HepG2 (cell line): Measurements from ENCODE around the gene TAB2. TPM values are rescaled to one million over a fixed set of nuclear protein-coding genes. Genes with fewer than 3 reads are reported as not detected.

Experiments used
- IRX3 ChIP-seq: sonication (generic); formaldehyde crosslinking; IDR thresholded peaks from 2 replicates; pipeline ENCODE4 v1.8.1; 2023; ENCODE audit warnings: mild to moderate bottlenecking, low read depth, missing genetic modification reagents, borderline replicate concordance
- KIAA2018 ChIP-seq: sonication (generic); formaldehyde crosslinking; IDR thresholded peaks from 2 replicates; pipeline ENCODE4 v1.5.0; 2020; ENCODE audit warnings: mild to moderate bottlenecking, missing genetic modification reagents, borderline replicate concordance
- MEF2D ChIP-seq: sonication (generic); formaldehyde crosslinking; IDR thresholded peaks from 2 replicates; pipeline ENCODE4 v1.5.1; 2020; ENCODE audit warnings: mild to moderate bottlenecking, missing genetic modification reagents
- MXD4 ChIP-seq: IDR thresholded peaks from 2 replicates; pipeline ENCODE4 v1.6.1; 2016; ENCODE audit warnings: mild to moderate bottlenecking, missing biosample characterization, missing genetic modification reagents
- MXI1 ChIP-seq: IDR thresholded peaks from 3 replicates; pipeline ENCODE4 v1.6.1; 2012; ENCODE audit warnings: low read depth, low read length, inconsistent platforms, borderline replicate concordance
- PCBP1 ChIP-seq: fragments of 200-400 bp; formaldehyde crosslinking; IDR thresholded peaks from 2 replicates; pipeline ENCODE4 v1.6.1; 2017; ENCODE audit warnings: mild to moderate bottlenecking, low read depth, low read length, borderline replicate concordance
- SP1 ChIP-seq, 2 experiments: fragments of 450-650 bp in 1 of 2; sonication (generic) in 1 of 2; formaldehyde crosslinking in 1 of 2; IDR thresholded peaks; 2 replicates each; pipeline versions ENCODE4 v1.4.0 to v1.6.1; 2016 to 2020; ENCODE audit warnings: missing genetic modification reagents in 1 of 2
- ZNF251 ChIP-seq: sonication (generic); formaldehyde crosslinking; IDR thresholded peaks from 2 replicates; pipeline ENCODE4 v1.9.0; 2021; ENCODE audit warnings: mild to moderate bottlenecking, missing genetic modification reagents
- ZNF432 ChIP-seq: sonication (generic); formaldehyde crosslinking; IDR thresholded peaks from 2 replicates; pipeline ENCODE4 v1.5.0; 2020; ENCODE audit warnings: missing genetic modification reagents, mild to moderate bottlenecking, borderline replicate concordance
- ZNF460 ChIP-seq: sonication (generic); formaldehyde crosslinking; IDR thresholded peaks from 2 replicates; pipeline ENCODE4 v1.5.1; 2020; ENCODE audit warnings: missing genetic modification reagents, mild to moderate bottlenecking, borderline replicate concordance
- ZNF629 ChIP-seq: sonication (generic); formaldehyde crosslinking; conservative IDR thresholded peaks from 2 replicates; pipeline ENCODE4 v1.5.0; 2020; ENCODE audit warnings: missing genetic modification reagents
- ZNF737 ChIP-seq: sonication (generic); formaldehyde crosslinking; IDR thresholded peaks from 2 replicates; pipeline ENCODE4 v1.5.0; 2020; ENCODE audit warnings: missing genetic modification reagents, mild to moderate bottlenecking, borderline replicate concordance
- polyA plus RNA-seq, 8 experiments: library from polyadenylated mRNA; depleted of rRNA in 3 of 8; stranded (reverse) in 7 of 8; unstranded in 1 of 8; fragments of >200 nt; fragmentation: Illumina TruSeq in 4 of 8; extraction: Trizol in 4 of 8; gene quantifications; 2 replicates each; pipeline versions ENCODE4 v1.2.1 to v1.2.3, GENCODE V29; 2011 to 2016; ENCODE audit warnings: low read depth in 4 of 8, missing spikeins in 1 of 8, mixed read lengths in 1 of 8; ENCODE audit not compliant: insufficient read depth in 1 of 8
- total RNA-seq, 5 experiments: library from RNA; depleted of rRNA; stranded (reverse); fragments of >200 nt; fragmentation: Illumina TruSeq; extraction: Trizol; gene quantifications; 2 replicates each; pipeline ENCODE4 v1.2.3, GENCODE V29; 2016; ENCODE audit warnings: low read depth in 1 of 5
- TF ChIP-seq, protein P1 (sequence below), 2 experiments: sonication (generic) in 1 of 2; formaldehyde crosslinking in 1 of 2; IDR thresholded peaks; 2 replicates each; pipeline versions ENCODE4 v1.4.0 to v1.6.1; 2016 to 2020; ENCODE audit warnings: borderline replicate concordance in 1 of 2, low read depth in 1 of 2, mild to moderate bottlenecking in 1 of 2, missing genetic modification reagents in 1 of 2

The TAB2 gene
- total and polyA plus RNA-seq, 2 of the 13 experiments (the other 11 are each of a cell fraction or from before 2014, with no cell fraction given) = 23.7 to 50.2 TPM

DNA sequence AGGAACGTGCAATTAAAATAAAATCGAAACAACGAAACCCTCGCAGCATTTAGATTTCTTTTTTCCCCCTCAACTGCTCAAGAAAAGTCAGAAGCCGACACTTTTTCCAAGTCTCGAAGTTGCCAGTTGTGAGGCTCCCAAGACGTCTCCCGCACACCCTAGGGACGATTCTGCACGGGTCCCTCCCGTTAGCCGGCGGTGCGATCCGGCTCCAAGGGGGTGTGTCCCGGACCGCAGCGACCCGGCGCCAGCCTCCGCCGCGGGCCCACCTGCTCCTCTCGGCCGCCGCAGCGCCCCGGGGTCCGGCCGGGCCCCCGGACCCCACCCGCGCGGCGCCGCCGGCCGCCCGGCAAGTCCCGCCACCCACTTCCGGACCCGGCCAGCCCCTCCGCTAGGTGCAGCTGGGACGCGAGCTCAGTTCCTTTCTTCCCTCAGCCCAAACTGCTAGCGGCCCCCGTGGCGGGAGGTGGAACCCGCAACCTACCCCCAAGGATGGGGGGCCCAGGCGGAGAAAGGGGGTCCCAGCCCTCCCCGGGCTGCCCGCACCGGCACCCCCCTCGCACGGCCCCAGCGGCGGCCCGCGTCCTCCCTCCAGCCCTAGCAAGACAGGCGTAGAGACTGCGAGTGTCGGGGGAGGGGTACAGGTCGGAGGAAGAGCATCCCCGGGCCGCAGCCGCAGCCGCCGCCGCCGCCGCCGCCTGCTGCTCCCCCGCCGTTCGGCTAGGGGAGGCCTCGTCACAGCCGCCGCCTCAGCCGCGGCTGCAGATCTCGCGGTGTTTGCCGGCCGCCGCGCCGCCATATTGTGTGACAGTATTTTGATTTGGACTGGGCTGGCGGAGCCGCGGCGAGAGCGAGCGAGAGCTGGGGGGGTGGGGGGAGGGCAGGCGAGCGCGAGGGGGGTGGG lies 520 bp upstream of the TAB2 start (continued):
- TF ChIP-seq, protein P1, sequence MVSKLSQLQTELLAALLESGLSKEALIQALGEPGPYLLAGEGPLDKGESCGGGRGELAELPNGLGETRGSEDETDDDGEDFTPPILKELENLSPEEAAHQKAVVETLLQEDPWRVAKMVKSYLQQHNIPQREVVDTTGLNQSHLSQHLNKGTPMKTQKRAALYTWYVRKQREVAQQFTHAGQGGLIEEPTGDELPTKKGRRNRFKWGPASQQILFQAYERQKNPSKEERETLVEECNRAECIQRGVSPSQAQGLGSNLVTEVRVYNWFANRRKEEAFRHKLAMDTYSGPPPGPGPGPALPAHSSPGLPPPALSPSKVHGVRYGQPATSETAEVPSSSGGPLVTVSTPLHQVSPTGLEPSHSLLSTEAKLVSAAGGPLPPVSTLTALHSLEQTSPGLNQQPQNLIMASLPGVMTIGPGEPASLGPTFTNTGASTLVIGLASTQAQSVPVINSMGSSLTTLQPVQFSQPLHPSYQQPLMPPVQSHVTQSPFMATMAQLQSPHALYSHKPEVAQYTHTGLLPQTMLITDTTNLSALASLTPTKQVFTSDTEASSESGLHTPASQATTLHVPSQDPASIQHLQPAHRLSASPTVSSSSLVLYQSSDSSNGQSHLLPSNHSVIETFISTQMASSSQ (IDR thresholded peaks at IDR 0.05; ENCODE audit: low read depth) = no peak
- TF ChIP-seq, protein P1 (CRISPR knock-in tag; IDR thresholded peaks at IDR 0.05; ENCODE audit: borderline replicate concordance) = peak; percentile 52
- no peak for TF ChIP-seq SP1 (IDR thresholded peaks at IDR 0.05)
- TF ChIP-seq SP1 (CRISPR knock-in tag; IDR thresholded peaks at IDR 0.05) = no peak
- no peak for TF ChIP-seq ZNF629 (CRISPR knock-in tag)
- TF ChIP-seq MXD4 = peak; percentile 68
- TF ChIP-seq ZNF460 (CRISPR knock-in tag) = no peak; the same call in 1 of the 2 replicates
- no peak for TF ChIP-seq KIAA2018
- no peak for TF ChIP-seq ZNF251
- no peak for TF ChIP-seq IRX3
- no peak for TF ChIP-seq ZNF432
- no peak for TF ChIP-seq MEF2D (CRISPR knock-in tag)
- TF ChIP-seq ZNF737 (CRISPR knock-in tag) = no peak
- TF ChIP-seq PCBP1 = no peak
- TF ChIP-seq MXI1 = peak; percentile 43; the same call in 1 of the 3 replicates
